NB4 (cell line): ENCODE measurements around the gene JAKMIP1.

ENCODE experiments used
- DNase-seq: peaks from one replicate; pipeline ENCODE4 v3.0.0; 2010; ENCODE audit warnings: low read depth
- H3K4me3 ChIP-seq: one replicate; pipeline ENCODE4 v1.5.1; 2011; ENCODE audit warnings: mild to moderate bottlenecking, low read depth, low read length, moderate library complexity
- MYC ChIP-seq: IDR thresholded peaks from 2 replicates; pipeline ENCODE4 v1.6.1; 2011; ENCODE audit warnings: low read depth, low read length
- POLR2A ChIP-seq: IDR thresholded peaks from 2 replicates; pipeline ENCODE4 v1.6.1; 2011; ENCODE audit warnings: mild to moderate bottlenecking; ENCODE audit not compliant: insufficient read length; ENCODE audit errors: extremely low read depth
- TF ChIP-seq, protein P1 (sequence below): IDR thresholded peaks from 2 replicates; pipeline ENCODE4 v1.6.1; 2011; ENCODE audit warnings: low read depth, low read length
- TF ChIP-seq, protein P2 (sequence below): IDR thresholded peaks from one replicate; pipeline ENCODE4 v1.5.1; 2012; ENCODE audit warnings: low read depth, low read length

JAKMIP1 gene

DNA sequence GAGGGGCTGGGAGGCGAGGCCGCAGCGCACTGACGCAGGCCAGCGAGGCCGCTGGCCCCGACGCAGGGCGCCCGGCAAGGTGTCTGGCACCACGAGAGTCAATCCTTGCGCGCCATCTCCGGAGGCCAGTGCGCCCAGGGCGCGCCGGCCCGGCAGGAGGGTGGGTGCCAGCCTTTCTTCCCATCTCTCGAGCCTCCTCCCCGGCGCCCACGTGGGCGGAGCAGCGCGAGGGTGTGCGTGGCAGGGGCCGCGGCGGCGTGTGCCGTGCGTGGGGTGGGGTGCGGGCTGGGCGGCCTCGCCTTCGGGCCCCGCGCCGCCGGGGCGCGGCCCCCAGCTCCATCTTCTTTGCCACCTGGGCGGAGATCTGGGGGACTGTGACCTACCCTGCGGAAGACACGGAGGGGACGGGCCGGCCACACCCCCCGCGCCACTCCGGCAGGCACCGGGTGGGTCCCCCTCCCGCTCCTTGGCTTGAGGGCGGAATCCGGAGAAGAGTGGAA lies 877 bp downstream of the JAKMIP1 start:
- TF ChIP-seq, protein P1, sequence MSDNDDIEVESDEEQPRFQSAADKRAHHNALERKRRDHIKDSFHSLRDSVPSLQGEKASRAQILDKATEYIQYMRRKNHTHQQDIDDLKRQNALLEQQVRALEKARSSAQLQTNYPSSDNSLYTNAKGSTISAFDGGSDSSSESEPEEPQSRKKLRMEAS = no peak
- no peak for TF ChIP-seq POLR2A
- TF ChIP-seq, protein P2, sequence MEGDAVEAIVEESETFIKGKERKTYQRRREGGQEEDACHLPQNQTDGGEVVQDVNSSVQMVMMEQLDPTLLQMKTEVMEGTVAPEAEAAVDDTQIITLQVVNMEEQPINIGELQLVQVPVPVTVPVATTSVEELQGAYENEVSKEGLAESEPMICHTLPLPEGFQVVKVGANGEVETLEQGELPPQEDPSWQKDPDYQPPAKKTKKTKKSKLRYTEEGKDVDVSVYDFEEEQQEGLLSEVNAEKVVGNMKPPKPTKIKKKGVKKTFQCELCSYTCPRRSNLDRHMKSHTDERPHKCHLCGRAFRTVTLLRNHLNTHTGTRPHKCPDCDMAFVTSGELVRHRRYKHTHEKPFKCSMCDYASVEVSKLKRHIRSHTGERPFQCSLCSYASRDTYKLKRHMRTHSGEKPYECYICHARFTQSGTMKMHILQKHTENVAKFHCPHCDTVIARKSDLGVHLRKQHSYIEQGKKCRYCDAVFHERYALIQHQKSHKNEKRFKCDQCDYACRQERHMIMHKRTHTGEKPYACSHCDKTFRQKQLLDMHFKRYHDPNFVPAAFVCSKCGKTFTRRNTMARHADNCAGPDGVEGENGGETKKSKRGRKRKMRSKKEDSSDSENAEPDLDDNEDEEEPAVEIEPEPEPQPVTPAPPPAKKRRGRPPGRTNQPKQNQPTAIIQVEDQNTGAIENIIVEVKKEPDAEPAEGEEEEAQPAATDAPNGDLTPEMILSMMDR = no peak
- no peak for TF ChIP-seq MYC
- H3K4me3 ChIP-seq = no peak overlapping the region
- no peak for DNase-seq

DNA sequence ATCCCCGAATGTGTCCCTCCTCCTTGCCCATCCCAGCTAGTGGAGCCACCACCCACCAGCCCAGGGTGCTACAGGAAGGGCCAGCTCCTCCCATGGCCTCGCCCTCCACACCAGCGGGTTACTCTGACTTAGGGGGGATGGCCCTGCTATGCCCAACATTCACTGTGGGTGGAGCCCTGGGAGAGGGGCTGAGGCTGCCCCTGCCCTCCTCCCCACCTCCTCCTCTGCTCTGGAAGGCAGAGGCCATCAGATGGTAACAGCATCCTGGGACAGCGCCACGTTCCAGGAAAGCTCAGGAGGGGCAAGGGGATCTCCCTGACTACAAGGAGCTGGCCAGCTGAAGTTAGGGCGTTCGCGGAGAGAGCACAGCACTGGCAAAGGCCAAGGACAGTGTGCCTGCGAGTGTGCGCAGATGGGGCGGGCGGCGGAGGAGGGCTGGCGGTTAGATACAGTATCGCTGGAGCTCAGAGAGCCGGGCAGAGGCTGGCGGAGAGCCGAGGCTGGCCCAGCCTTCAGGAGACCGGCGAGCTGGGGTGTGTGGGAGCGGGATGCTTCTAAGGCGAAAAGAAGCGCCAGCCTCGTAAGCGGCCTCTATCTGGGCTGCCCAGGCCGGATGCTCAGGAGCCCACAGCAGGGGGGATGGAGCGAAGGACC lies 1.5 kb downstream of the JAKMIP1 start:
- no peak for DNase-seq
- TF ChIP-seq, protein P2 = no peak
- TF ChIP-seq, protein P1 = no peak
- TF ChIP-seq POLR2A = no peak
- no peak for TF ChIP-seq MYC
- H3K4me3 ChIP-seq = no peak overlapping the region

DNA sequence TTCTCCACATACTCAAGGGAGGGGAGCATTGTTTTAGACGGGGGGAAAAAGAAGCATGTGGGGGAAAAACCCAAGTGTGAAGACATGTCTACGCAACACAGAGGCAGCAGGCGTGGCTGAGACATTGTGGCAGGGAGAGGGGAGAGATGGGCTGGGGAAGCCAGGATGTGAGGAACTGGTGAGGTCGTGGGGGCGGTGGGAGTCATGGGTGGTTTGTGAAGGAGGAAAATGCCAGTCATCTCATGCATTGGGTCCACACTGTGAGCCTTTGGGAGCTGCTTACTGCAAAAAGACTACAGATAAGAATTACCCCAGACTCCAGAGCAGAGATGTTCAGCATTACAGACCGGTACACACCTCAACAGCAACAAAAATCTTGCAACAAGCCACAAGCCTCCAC lies 2.1 kb downstream of the JAKMIP1 start:
- TF ChIP-seq, protein P1 = no peak
- no peak overlapping the region for H3K4me3 ChIP-seq
- DNase-seq = no peak

DNA sequence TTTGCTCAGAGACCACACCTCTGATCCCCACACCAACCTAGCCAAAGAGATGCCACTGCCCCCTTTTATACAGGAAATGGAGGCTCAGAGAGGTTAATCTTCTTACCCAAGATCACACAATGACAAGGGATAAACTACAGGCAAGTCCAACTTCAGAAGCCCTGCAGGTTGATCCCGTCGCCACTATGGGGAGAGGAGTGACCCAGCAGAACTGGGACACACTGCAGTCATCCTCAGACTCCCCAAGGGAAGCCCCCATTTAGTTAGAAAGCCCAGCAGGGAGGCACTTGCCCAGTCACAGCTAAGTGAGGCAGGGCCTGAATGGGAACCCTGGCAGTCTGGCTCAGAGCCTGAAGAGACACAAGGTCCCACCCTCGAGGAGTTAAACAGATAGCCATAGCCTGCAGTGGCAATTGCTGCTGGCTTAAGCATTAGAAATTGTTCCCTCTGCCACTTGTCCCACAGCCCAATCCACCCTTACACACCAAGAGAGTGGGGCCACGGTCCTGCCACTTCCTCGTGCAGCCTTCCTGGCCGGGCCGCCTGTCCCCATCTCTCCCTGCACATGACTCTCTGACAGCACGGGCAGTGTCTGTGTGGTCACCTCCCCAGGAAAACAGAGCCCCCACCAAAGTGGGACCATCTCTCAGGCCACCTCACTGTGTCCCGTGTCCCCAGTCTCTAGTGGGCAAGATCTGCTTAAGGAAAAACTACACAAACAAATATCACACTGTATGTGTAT lies 2.7 kb downstream of the JAKMIP1 start:
- DNase-seq = no peak
- no peak for TF ChIP-seq POLR2A
- TF ChIP-seq, protein P1 = no peak
- no peak for TF ChIP-seq MYC
- TF ChIP-seq, protein P2 = no peak
- H3K4me3 ChIP-seq = no peak overlapping the region

DNA sequence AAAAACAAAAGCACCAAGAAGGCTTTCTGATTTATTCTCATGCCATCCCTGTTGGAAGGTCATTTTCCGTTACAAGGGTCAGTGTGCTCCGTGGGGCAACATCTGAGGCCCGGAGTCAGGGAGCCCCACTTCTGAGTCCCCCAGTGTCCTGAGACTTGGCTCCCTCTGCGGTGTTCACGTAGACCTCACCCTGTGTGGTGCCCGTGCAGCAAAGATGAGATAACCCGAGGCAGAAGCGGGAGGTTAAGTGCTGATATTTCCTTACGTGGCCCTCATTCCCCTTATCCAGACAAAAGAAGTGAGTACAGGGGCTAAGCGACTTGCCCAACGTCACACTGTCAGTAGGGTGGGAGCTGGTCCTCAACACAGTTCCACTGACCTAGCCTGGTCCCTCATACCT lies 3.5 kb downstream of the JAKMIP1 start:
- TF ChIP-seq POLR2A = no peak
- TF ChIP-seq MYC = no peak
- TF ChIP-seq, protein P2 = no peak
- no peak overlapping the region for H3K4me3 ChIP-seq
- no peak for DNase-seq

DNA sequence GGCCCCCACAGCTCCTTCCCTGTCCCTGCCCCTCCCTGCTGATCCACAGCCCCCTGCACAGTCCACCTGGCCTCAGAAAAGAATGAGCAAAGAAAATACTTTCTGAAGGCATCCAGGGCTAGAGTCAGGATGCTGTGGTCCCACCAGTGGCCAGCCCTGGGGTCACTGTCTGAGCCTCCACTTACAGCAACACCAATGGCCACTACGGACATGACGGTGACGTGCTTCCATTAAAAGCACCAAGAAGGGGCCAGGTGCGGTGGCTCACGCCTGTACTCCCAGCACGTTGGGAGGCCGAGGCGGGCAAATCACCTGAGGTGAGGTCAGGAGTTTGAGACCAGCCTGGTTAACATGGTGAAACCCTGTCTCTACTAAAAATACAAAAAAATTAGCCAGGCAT lies 4.0 kb downstream of the JAKMIP1 start:
- DNase-seq = no peak
- no peak for TF ChIP-seq MYC
- TF ChIP-seq, protein P1 = no peak
- TF ChIP-seq, protein P2 = no peak
- no peak for TF ChIP-seq POLR2A
- H3K4me3 ChIP-seq = no peak overlapping the region
